Measurements from ENCODE around the gene PDE9A.

- TF ChIP-seq CTCF (IDR thresholded peaks at IDR 0.05; ENCODE audit: insufficient read depth, low read length) (no peak), REST (IDR thresholded peaks at IDR 0.05; ENCODE audit: insufficient replicate concordance, low read depth) (no peak), POLR2AphosphoS5 (IDR thresholded peaks at IDR 0.05; ENCODE audit: low read depth) (no peak), SPI1 (IDR thresholded peaks at IDR 0.05; ENCODE audit: borderline replicate concordance, low read depth) (no peak), GABPA (IDR thresholded peaks at IDR 0.05; ENCODE audit: low read depth) (no peak)
Measured at GRCh38 chr21:42615924-42616323, 37.5 kb upstream of the PDE9A start.
